Neural cell (in vitro differentiated cells): Measurements from ENCODE around the gene ATP5F1E.

Source experiments
- EP300 ChIP-seq: fragments of 450-650 bp; conservative IDR thresholded peaks from 2 replicates; pipeline ENCODE4 v1.6.1; 2014; ENCODE audit warnings: antibody characterized with exemption, mild to moderate bottlenecking, moderate library complexity; ENCODE audit not compliant: poor library complexity, severe bottlenecking
- EZH2 ChIP-seq: fragments of 200-600, 300-800 bp; shearing (Covaris generic), sonication (generic); IDR thresholded peaks from 2 replicates; pipeline ENCODE4 v1.6.1; 2014; ENCODE audit warnings: antibody characterized with exemption, low read length, borderline replicate concordance, mild to moderate bottlenecking; ENCODE audit not compliant: insufficient read depth, poor library complexity, severe bottlenecking
- POLR2AphosphoS5 ChIP-seq: IDR thresholded peaks from 2 replicates; pipeline ENCODE4 v1.6.1; 2012
- RAD21 ChIP-seq: fragments of 450-650 bp; conservative IDR thresholded peaks from 2 replicates; pipeline ENCODE4 v1.6.1; 2014; ENCODE audit warnings: antibody characterized with exemption, mild to moderate bottlenecking, moderate library complexity
- TAF1 ChIP-seq: IDR thresholded peaks from 2 replicates; pipeline ENCODE4 v1.6.1; 2012; ENCODE audit warnings: low read depth
- TF ChIP-seq, protein P1 (sequence below): fragments of 450-650 bp; IDR thresholded peaks from 2 replicates; pipeline ENCODE4 v1.5.1; 2014; ENCODE audit warnings: antibody characterized with exemption, mild to moderate bottlenecking, moderate library complexity; ENCODE audit not compliant: poor library complexity, severe bottlenecking
- TF ChIP-seq, protein P2 (sequence below): IDR thresholded peaks from 2 replicates; pipeline ENCODE4 v1.6.1; 2012; ENCODE audit warnings: borderline replicate concordance

DNA sequence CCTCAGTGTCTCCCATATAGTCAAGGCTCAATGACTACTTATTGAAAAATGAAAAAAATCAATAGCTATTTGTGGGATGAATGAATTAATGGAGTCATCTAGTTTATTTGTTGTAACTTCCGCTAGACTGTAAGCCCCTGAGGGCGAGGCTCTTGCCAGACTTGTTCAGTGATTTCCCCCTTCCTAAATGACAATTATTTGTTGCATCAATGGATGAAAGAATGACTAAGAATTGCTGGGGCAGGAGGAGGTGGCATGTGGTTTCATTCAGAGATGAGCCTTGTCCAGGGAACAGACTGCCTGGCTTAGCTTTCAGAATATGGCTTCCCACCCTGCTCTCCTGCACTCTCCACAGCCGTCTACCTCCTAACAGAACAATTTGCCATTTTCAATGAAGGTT is 11.6 kb upstream of the ATP5F1E start:
- TF ChIP-seq, protein P1, sequence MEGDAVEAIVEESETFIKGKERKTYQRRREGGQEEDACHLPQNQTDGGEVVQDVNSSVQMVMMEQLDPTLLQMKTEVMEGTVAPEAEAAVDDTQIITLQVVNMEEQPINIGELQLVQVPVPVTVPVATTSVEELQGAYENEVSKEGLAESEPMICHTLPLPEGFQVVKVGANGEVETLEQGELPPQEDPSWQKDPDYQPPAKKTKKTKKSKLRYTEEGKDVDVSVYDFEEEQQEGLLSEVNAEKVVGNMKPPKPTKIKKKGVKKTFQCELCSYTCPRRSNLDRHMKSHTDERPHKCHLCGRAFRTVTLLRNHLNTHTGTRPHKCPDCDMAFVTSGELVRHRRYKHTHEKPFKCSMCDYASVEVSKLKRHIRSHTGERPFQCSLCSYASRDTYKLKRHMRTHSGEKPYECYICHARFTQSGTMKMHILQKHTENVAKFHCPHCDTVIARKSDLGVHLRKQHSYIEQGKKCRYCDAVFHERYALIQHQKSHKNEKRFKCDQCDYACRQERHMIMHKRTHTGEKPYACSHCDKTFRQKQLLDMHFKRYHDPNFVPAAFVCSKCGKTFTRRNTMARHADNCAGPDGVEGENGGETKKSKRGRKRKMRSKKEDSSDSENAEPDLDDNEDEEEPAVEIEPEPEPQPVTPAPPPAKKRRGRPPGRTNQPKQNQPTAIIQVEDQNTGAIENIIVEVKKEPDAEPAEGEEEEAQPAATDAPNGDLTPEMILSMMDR, result no peak
- no peak for TF ChIP-seq TAF1
- no peak for TF ChIP-seq EZH2
- TF ChIP-seq, protein P2, sequence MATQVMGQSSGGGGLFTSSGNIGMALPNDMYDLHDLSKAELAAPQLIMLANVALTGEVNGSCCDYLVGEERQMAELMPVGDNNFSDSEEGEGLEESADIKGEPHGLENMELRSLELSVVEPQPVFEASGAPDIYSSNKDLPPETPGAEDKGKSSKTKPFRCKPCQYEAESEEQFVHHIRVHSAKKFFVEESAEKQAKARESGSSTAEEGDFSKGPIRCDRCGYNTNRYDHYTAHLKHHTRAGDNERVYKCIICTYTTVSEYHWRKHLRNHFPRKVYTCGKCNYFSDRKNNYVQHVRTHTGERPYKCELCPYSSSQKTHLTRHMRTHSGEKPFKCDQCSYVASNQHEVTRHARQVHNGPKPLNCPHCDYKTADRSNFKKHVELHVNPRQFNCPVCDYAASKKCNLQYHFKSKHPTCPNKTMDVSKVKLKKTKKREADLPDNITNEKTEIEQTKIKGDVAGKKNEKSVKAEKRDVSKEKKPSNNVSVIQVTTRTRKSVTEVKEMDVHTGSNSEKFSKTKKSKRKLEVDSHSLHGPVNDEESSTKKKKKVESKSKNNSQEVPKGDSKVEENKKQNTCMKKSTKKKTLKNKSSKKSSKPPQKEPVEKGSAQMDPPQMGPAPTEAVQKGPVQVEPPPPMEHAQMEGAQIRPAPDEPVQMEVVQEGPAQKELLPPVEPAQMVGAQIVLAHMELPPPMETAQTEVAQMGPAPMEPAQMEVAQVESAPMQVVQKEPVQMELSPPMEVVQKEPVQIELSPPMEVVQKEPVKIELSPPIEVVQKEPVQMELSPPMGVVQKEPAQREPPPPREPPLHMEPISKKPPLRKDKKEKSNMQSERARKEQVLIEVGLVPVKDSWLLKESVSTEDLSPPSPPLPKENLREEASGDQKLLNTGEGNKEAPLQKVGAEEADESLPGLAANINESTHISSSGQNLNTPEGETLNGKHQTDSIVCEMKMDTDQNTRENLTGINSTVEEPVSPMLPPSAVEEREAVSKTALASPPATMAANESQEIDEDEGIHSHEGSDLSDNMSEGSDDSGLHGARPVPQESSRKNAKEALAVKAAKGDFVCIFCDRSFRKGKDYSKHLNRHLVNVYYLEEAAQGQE, result no peak
- no peak for TF ChIP-seq POLR2AphosphoS5
- no peak for TF ChIP-seq EP300
- no peak for TF ChIP-seq RAD21
